ENCODE results near the gene DNAJC21. TPM values are rescaled to one million over a fixed set of nuclear protein-coding genes. Genes with fewer than 3 reads are reported as not detected.

Gene DNAJC21
- total and polyA plus RNA-seq, 3 experiments from 2014 or later: 31.0 to 70.6 (median 64.7) TPM

- DNase-seq: no peak
- peaks cover 0 to 16% (median 7%) of the 10 kb centered on the region in 3 donors for H3K36me3 Mint-ChIP-seq
- no peak overlapping the region for H3K27ac Mint-ChIP-seq
- Histone ChIP-seq H3K27ac (ENCODE audit: low read depth, low read length) (no peak overlapping the region), H3K9me3 (ENCODE audit: low read length) (no peaks in the 10 kb centered on the region), H3K4me3 (ENCODE audit: low read length) (no peak overlapping the region), H3K36me3 (ENCODE audit: insufficient read depth, low read length) (no peaks in the 10 kb centered on the region), H3K27me3 (ENCODE audit: insufficient read depth, low read length, poor library complexity, severe bottlenecking) (no peaks in the 10 kb centered on the region), H3K4me1 (ENCODE audit: insufficient read depth, low read length) (no peaks in the 10 kb centered on the region)
- peaks cover 14 to 32% (median 25%) of the 10 kb centered on the region in 5 donors for H3K9me3 Mint-ChIP-seq
- no peak overlapping the region for H3K4me3 Mint-ChIP-seq
- peaks cover 20 to 33% of the 10 kb centered on the region in 2 donors for H3K27me3 Mint-ChIP-seq
- POLR2A ChIA-PET: no interaction called here
- no peaks in the 10 kb centered on the region for H3K4me1 Mint-ChIP-seq
- CTCF ChIA-PET: interaction anchor here (1.2 kb wide), 1 partner anchor 17 kb away, joined by 4 read pairs; no protein-coding TSS in a partner anchor
Measured at GRCh38 chr5:34986965-34987364, 57.6 kb downstream of the DNAJC21 start.

DNA sequence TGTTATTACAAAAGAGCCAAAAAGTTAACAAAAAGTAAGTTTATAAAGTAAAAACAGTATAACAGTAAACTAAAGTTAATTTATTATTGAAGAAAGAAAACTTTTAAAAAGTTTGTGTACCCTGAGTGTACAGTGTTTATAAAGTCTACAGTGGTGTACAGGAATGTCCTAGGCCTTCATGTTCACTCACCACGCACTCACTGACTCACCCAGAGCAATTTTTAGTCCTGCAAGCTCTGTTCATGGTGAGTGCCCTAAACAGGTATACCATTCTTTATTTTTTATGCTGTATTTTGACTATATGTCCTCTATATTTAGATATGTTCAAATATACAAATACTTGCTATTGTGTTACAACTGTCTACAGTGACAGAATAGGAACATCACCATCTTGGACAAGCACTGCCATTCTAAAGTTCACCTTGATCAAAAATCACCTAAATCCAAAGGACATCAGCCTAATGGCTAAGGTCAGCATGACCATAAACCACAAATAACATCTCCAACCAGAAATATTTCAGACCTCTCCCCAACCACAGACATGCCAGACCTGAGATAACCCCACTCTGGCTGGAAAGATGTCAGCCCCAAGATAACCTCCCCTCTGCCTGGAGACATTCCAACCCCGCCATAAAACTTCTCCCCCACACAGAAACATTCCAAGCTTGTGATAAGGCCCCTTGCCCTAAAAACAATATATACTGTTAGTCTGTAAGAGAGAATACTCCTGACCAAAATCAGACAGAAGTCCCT, 62.3 kb downstream of the DNAJC21 start:
- POLR2A ChIA-PET: no interaction called here
- Mint-ChIP-seq H3K4me1 (no peaks in the 10 kb centered on the region), H3K27ac (no peak overlapping the region), H3K27me3 (peaks cover 18 to 54% of the 10 kb centered on the region in 2 donors), H3K4me3 (no peak overlapping the region), H3K9me3 (peaks cover 7 to 16% (median 12%) of the 10 kb centered on the region in 5 donors), H3K36me3 (peaks cover 0 to 7% (median 6%) of the 10 kb centered on the region in 3 donors)
- Histone ChIP-seq H3K27me3 (ENCODE audit: insufficient read depth, low read length, poor library complexity, severe bottlenecking) (no peaks in the 10 kb centered on the region), H3K9me3 (ENCODE audit: low read length) (no peaks in the 10 kb centered on the region), H3K27ac (ENCODE audit: low read depth, low read length) (no peak overlapping the region), H3K4me1 (ENCODE audit: insufficient read depth, low read length) (no peaks in the 10 kb centered on the region), H3K36me3 (ENCODE audit: insufficient read depth, low read length) (no peaks in the 10 kb centered on the region), H3K4me3 (ENCODE audit: low read length) (no peak overlapping the region)
- CTCF ChIA-PET: interaction anchor here (1.0 to 2.6 kb wide), 2 partner anchors 9 to 11 kb away, joined by 3 to 11 read pairs; no protein-coding TSS in a partner anchor
- no peak for DNase-seq

DNA sequence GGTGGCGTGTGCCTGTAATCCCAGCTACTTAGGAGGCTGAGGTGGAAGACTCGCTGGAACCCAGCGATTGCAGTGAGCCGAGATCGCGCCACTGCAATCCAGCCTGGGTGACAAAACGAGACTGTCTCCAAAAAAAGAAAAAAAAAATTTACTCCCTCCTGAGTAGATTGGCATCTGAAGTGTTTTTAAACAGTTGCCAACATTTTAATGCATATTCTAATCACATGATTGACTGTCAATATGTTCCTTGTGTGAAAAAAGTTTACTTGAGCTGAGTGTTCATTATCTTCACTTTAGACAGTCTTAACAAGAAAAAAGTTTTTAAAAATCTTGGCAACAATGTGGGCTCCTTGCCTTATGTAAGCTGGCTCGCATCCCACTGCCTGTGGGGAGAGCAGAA, 64.6 kb downstream of the DNAJC21 start:
- no peaks in the 10 kb centered on the region for H3K4me1 Mint-ChIP-seq
- ChIA-PET CTCF (interaction anchor here (2.6 kb wide), 1 partner anchor 9 kb away, joined by 11 read pairs; no protein-coding TSS in a partner anchor), POLR2A (no interaction called here)
- peaks cover 13 to 40% of the 10 kb centered on the region in 2 donors for H3K27me3 Mint-ChIP-seq
- Histone ChIP-seq H3K27me3 (ENCODE audit: insufficient read depth, low read length, poor library complexity, severe bottlenecking) (no peaks in the 10 kb centered on the region), H3K9me3 (ENCODE audit: low read length) (no peaks in the 10 kb centered on the region), H3K36me3 (ENCODE audit: insufficient read depth, low read length) (no peaks in the 10 kb centered on the region), H3K27ac (ENCODE audit: low read depth, low read length) (no peak overlapping the region), H3K4me1 (ENCODE audit: insufficient read depth, low read length) (no peaks in the 10 kb centered on the region), H3K4me3 (ENCODE audit: low read length) (no peak overlapping the region)
- no peaks in the 10 kb centered on the region for H3K36me3 Mint-ChIP-seq
- H3K4me3 Mint-ChIP-seq: no peak overlapping the region
- no peak for DNase-seq
- no peak overlapping the region for H3K27ac Mint-ChIP-seq
- H3K9me3 Mint-ChIP-seq: peaks cover 0 to 8% (median 0%) of the 10 kb centered on the region in 5 donors

- H3K4me3 ChIP-seq (ENCODE audit: low read length): no peak overlapping the region
- no peaks in the 10 kb centered on the region for H3K4me1 ChIP-seq (ENCODE audit: insufficient read depth, low read length)
- POLR2A ChIA-PET: interaction anchor here (0.5 kb wide), 1 partner anchor 104 kb away, joined by 4 read pairs; no protein-coding TSS in a partner anchor
- Mint-ChIP-seq H3K9me3 (peaks cover 0 to 1% (median 0%) of the 10 kb centered on the region in 5 donors), H3K36me3 (no peaks in the 10 kb centered on the region), H3K27me3 (peaks cover 13 to 40% of the 10 kb centered on the region in 2 donors), H3K27ac (no peak overlapping the region), H3K4me1 (no peaks in the 10 kb centered on the region), H3K4me3 (no peak overlapping the region)
- DNase-seq: no peak
- H3K27ac ChIP-seq (ENCODE audit: low read depth, low read length): no peak overlapping the region
- H3K36me3 ChIP-seq (ENCODE audit: insufficient read depth, low read length): no peaks in the 10 kb centered on the region
- no peaks in the 10 kb centered on the region for H3K27me3 ChIP-seq (ENCODE audit: insufficient read depth, low read length, poor library complexity, severe bottlenecking)
- CTCF ChIA-PET: no interaction called here
- H3K9me3 ChIP-seq (ENCODE audit: low read length): no peaks in the 10 kb centered on the region
Measured at GRCh38 chr5:34996261-34996660, 66.9 kb downstream of the DNAJC21 start.

GRCh38 chr5:34998058-34998789, 68.9 kb downstream of the DNAJC21 start:
- H3K36me3 ChIP-seq (ENCODE audit: insufficient read depth, low read length): no peaks in the 10 kb centered on the region
- H3K27me3 ChIP-seq (ENCODE audit: insufficient read depth, low read length, poor library complexity, severe bottlenecking): no peaks in the 10 kb centered on the region
- ChIA-PET POLR2A (no interaction called here), CTCF (no interaction called here)
- no peak overlapping the region for H3K4me3 ChIP-seq (ENCODE audit: low read length)
- Mint-ChIP-seq H3K27me3 (peaks cover 14 to 32% of the 10 kb centered on the region in 2 donors), H3K4me3 (no peak overlapping the region), H3K4me1 (peaks cover 0 to 3% (median 0%) of the 10 kb centered on the region in 3 donors), H3K9me3 (no peaks in the 10 kb centered on the region), H3K36me3 (no peaks in the 10 kb centered on the region), H3K27ac (no peak overlapping the region)
- no peaks in the 10 kb centered on the region for H3K4me1 ChIP-seq (ENCODE audit: insufficient read depth, low read length)
- DNase-seq: no peak
- no peaks in the 10 kb centered on the region for H3K9me3 ChIP-seq (ENCODE audit: low read length)
- no peak overlapping the region for H3K27ac ChIP-seq (ENCODE audit: low read depth, low read length)

- Histone ChIP-seq H3K9me3 (ENCODE audit: low read length) (no peaks in the 10 kb centered on the region), H3K36me3 (ENCODE audit: insufficient read depth, low read length) (no peaks in the 10 kb centered on the region), H3K4me1 (ENCODE audit: insufficient read depth, low read length) (no peaks in the 10 kb centered on the region), H3K27ac (ENCODE audit: low read depth, low read length) (no peak overlapping the region), H3K4me3 (ENCODE audit: low read length) (no peak overlapping the region), H3K27me3 (ENCODE audit: insufficient read depth, low read length, poor library complexity, severe bottlenecking) (peaks cover 4% of the 10 kb centered on the region)
- ChIA-PET CTCF (interaction anchor here (2.4 kb wide), 1 partner anchor 9 kb away, joined by 11 read pairs; no protein-coding TSS in a partner anchor), POLR2A (no interaction called here)
- Mint-ChIP-seq H3K36me3 (no peaks in the 10 kb centered on the region), H3K4me3 (no peak overlapping the region), H3K9me3 (no peaks in the 10 kb centered on the region), H3K27ac (no peak overlapping the region), H3K4me1 (peaks cover 0 to 3% (median 0%) of the 10 kb centered on the region in 3 donors), H3K27me3 (peaks cover 14 to 36% of the 10 kb centered on the region in 2 donors)
- DNase-seq: no peak
Measured at GRCh38 chr5:35001842-35002241, 72.5 kb downstream of the DNAJC21 start.

- H3K4me1 Mint-ChIP-seq: peaks cover 0 to 3% (median 0%) of the 10 kb centered on the region in 3 donors
- no peaks in the 10 kb centered on the region for H3K36me3 ChIP-seq (ENCODE audit: insufficient read depth, low read length)
- no peak for DNase-seq
- no peaks in the 10 kb centered on the region for H3K9me3 Mint-ChIP-seq
- H3K27me3 Mint-ChIP-seq: peaks cover 11 to 39% of the 10 kb centered on the region in 2 donors
- ChIA-PET POLR2A (no interaction called here), CTCF (interaction anchor here (1.9 to 2.4 kb wide), 2 partner anchors 9 to 87 kb away, joined by 4 to 11 read pairs; partner anchors contain the start of genes BRIX1 and RAD1)
- H3K4me3 ChIP-seq (ENCODE audit: low read length): no peak overlapping the region
- H3K27ac ChIP-seq (ENCODE audit: low read depth, low read length): no peak overlapping the region
- no peak overlapping the region for H3K4me3 Mint-ChIP-seq
- no peaks in the 10 kb centered on the region for H3K9me3 ChIP-seq (ENCODE audit: low read length)
- H3K27ac Mint-ChIP-seq: no peak overlapping the region
- no peaks in the 10 kb centered on the region for H3K4me1 ChIP-seq (ENCODE audit: insufficient read depth, low read length)
- H3K27me3 ChIP-seq (ENCODE audit: insufficient read depth, low read length, poor library complexity, severe bottlenecking): peaks cover 4% of the 10 kb centered on the region
- no peaks in the 10 kb centered on the region for H3K36me3 Mint-ChIP-seq
Measured at GRCh38 chr5:35002459-35002858, 73.1 kb downstream of the DNAJC21 start.

All from CD8-positive, alpha-beta memory T cell (primary cell).